Endothelial cell (in vitro differentiated cells): ENCODE data around the gene PSMA7. TPM values are rescaled to one million over a fixed set of nuclear protein-coding genes. Genes with fewer than 3 reads are reported as not detected.

Experiments
- DNase-seq: peaks from one replicate; pipeline ENCODE4 v3.0.0; 2021; ENCODE audit warnings: low spot score
- H3K27ac Mint-ChIP-seq: one replicate; pipeline ENCODE4 v1.8.0; 2021; ENCODE audit warnings: mixed read lengths, inconsistent platforms; ENCODE audit not compliant: unreplicated experiment
- H3K27me3 Mint-ChIP-seq: one replicate; pipeline ENCODE4 v1.8.0; 2021; ENCODE audit warnings: mild to moderate bottlenecking, moderate library complexity, mixed read lengths, inconsistent platforms; ENCODE audit not compliant: unreplicated experiment
- H3K36me3 Mint-ChIP-seq: one replicate; pipeline ENCODE4 v1.8.0; 2021; ENCODE audit warnings: mild to moderate bottlenecking, low read depth, mixed read lengths, inconsistent platforms; ENCODE audit not compliant: unreplicated experiment
- H3K4me1 Mint-ChIP-seq: one replicate; pipeline ENCODE4 v1.8.0; 2021; ENCODE audit warnings: mild to moderate bottlenecking, mixed read lengths, inconsistent platforms; ENCODE audit not compliant: unreplicated experiment
- H3K4me3 Mint-ChIP-seq: one replicate; pipeline ENCODE4 v1.8.0; 2021; ENCODE audit warnings: mild to moderate bottlenecking, mixed read lengths, inconsistent platforms; ENCODE audit not compliant: unreplicated experiment
- H3K9me3 Mint-ChIP-seq: one replicate; pipeline ENCODE4 v1.8.0; 2021; ENCODE audit warnings: mixed read lengths, inconsistent platforms; ENCODE audit not compliant: unreplicated experiment
- total RNA-seq: library from RNA; stranded (reverse); fragmentation: NEBNext Ultra II Directional; extraction: Animal tissue kit (Norgen Biotek cat#: 25700); gene quantifications from one replicate; pipeline ENCODE4 v1.2.1, GENCODE V29; 2021; ENCODE audit not compliant: unreplicated experiment
- TF ChIP-seq, protein P1 (sequence below): fragments of 200-600 bp; sonication (generic); IDR thresholded peaks from one replicate; pipeline ENCODE4 v1.5.0; 2021; ENCODE audit warnings: antibody characterized with exemption; ENCODE audit not compliant: unreplicated experiment

PSMA7 gene
- total RNA-seq, 1 donor from 2014 or later = 302 TPM

DNA sequence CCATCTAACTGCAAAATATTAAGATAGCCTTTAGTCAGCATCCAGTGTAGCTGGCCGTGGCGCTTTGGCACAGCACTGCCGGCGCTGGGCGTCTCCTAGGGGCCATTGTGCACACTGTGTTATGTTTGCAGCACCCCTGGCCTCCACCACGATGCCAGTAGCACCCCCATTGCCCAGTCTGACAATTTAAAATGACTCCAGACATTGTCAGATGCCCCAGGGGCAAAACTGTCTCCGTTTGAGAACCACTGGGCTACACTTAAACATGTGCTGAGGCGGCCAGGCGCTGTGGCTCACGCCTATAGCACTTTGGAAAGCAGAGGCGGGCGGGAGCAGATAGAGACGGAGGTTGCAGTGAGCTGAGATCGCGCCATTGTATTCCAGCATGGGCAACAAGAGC lies 33.7 kb upstream of the PSMA7 start:
- TF ChIP-seq, protein P1, sequence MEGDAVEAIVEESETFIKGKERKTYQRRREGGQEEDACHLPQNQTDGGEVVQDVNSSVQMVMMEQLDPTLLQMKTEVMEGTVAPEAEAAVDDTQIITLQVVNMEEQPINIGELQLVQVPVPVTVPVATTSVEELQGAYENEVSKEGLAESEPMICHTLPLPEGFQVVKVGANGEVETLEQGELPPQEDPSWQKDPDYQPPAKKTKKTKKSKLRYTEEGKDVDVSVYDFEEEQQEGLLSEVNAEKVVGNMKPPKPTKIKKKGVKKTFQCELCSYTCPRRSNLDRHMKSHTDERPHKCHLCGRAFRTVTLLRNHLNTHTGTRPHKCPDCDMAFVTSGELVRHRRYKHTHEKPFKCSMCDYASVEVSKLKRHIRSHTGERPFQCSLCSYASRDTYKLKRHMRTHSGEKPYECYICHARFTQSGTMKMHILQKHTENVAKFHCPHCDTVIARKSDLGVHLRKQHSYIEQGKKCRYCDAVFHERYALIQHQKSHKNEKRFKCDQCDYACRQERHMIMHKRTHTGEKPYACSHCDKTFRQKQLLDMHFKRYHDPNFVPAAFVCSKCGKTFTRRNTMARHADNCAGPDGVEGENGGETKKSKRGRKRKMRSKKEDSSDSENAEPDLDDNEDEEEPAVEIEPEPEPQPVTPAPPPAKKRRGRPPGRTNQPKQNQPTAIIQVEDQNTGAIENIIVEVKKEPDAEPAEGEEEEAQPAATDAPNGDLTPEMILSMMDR = no peak
- Mint-ChIP-seq H3K36me3 (peaks cover 21% of the 10 kb centered on the region), H3K27me3 (peaks cover 6% of the 10 kb centered on the region), H3K4me3 (no peak overlapping the region), H3K27ac (no peak overlapping the region), H3K4me1 (no peaks in the 10 kb centered on the region), H3K9me3 (no peaks in the 10 kb centered on the region)
- no peak for DNase-seq

DNA sequence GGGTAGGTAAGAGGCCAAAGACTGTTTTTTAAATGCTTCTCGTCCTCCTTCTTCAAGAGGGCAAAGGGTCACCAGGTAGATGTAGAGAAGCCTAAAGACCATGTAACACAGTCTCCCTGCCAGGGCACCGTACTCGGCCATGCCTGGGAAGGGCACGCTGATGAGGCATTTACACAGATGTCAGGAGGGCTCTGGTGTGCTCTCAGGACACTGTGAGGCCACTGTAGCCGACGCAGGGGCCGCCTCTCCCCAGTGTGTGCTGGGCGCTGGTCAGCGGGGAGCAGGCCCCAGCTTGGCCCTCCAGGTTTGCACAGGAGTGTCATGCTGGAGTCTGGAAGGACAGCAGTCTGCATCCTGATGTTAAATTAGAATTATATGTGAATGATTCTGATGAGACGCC lies 32.5 kb upstream of the PSMA7 start:
- DNase-seq = no peak
- H3K27ac Mint-ChIP-seq = no peak overlapping the region
- H3K4me1 Mint-ChIP-seq = peaks cover 5% of the 10 kb centered on the region
- peaks cover 6% of the 10 kb centered on the region for H3K27me3 Mint-ChIP-seq
- TF ChIP-seq, protein P1 = no peak
- H3K4me3 Mint-ChIP-seq = no peak overlapping the region
- no peaks in the 10 kb centered on the region for H3K9me3 Mint-ChIP-seq
- H3K36me3 Mint-ChIP-seq = peaks cover 21% of the 10 kb centered on the region

DNA sequence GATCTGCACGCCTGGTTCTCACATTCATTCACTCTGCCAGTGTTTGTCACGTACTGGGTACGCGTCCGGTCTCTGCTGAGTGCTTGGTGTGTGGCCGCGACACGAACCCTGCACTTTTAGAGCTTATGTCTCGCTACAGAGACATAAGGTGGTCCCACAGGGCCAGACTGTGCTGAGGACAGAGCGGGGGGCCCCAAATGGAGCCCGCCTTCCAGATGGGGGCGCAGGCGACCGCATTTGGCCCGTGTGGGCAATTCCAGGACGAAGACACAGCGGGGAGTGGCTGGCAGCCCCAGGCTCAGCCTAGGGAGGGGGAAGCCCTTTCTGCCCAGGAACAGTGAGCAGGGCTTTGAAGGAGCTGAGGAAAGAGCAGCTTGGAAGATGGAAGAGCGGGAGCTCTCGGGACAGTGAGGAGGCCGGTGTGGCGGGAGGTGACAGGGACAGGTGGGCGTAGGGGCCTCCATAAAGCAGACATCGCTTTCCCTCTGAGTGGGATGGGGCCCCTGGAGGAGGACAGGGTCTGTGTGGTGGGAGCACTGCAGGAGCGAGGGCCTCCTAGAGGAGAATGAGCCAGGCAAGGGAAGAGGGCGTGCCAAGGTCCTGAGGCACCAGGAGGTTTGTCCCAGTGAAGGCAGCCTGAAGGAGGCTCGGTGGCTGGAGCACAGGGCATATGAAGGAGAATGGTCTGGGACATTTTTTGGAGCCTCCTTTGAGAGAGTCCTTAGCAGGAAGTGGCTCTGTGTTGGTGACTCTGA lies 31.9 kb upstream of the PSMA7 start:
- H3K27ac Mint-ChIP-seq = peak overlapping the region; percentile 36
- H3K9me3 Mint-ChIP-seq = no peaks in the 10 kb centered on the region
- H3K4me1 Mint-ChIP-seq = peaks cover 5% of the 10 kb centered on the region
- peak overlapping the region; percentile 54 for H3K4me3 Mint-ChIP-seq
- TF ChIP-seq, protein P1 = no peak
- H3K27me3 Mint-ChIP-seq = peaks cover 6% of the 10 kb centered on the region
- DNase-seq = no peak
- peaks cover 21% of the 10 kb centered on the region for H3K36me3 Mint-ChIP-seq

DNA sequence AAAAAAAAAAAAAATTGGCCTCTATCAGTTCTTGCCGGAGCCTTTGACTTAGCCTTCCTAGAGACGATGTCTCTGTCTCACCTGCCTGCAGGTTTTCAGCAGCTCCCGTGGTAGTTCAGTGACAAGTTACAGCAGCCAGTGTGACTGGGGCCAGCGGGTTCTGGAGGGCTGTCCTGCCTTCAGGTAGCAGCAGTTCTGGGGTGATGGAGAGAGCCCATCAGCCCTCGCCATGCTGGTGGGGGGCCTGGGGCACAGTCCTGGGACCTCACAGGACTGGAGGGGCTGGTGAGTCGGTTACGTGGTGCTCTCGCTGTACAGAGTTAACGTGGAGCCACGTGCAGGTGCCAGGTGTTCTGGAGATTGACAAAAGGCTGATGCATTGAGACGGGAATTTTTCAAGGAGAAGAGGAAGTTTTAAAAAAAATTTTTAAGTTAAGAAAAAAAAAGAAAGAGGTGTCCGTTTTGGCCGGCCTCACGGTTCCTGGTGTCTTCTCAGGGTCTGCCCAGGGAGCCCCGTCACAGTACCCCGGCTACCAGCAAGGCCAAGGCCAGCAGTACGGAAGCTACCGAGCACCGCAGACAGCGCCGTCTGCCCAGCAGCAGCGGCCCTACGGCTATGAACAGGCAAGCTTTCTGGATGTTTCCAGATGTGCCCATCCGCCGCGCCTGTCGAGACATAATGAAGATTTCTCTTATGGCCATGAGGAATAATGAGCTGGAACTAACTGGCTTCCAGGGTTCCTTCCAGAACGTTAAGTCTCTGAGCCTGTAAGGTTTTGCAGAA lies 31.0 kb upstream of the PSMA7 start:
- H3K9me3 Mint-ChIP-seq = no peaks in the 10 kb centered on the region
- peaks cover 20% of the 10 kb centered on the region for H3K36me3 Mint-ChIP-seq

More for the DNA sequence above, 31.0 kb upstream of the PSMA7 start:
- no peak for DNase-seq
- Mint-ChIP-seq H3K4me3 (no peak overlapping the region), H3K27me3 (peaks cover 7% of the 10 kb centered on the region), H3K27ac (peak overlapping the region; percentile 36), H3K4me1 (peaks cover 5% of the 10 kb centered on the region)
- TF ChIP-seq, protein P1 = no peak
